Measurements from ENCODE around the gene DBN1. TPM values are rescaled to one million over a fixed set of nuclear protein-coding genes. Genes with fewer than 3 reads are reported as not detected.
A peak's percentile ranks its signal among the peaks of the same experiment; 100 is the strongest.

Gene DBN1
- total and polyA plus RNA-seq, 9 of the 15 experiments (the other 6 are each of a cell fraction or from before 2014, with no cell fraction given) = 0.25 to 87.2 (median 27.9) TPM

- WGBS (ENCODE audit: insufficient coverage, low coverage, missing lambda C conversion rate) = 96% methylated on average over 5 of the region's 8 CpGs
- in situ Hi-C loops (cut with MboI) = no loop called here
- POLR2A ChIA-PET = interaction anchor here (0.5 to 2.3 kb wide), 3 partner anchors 10 to 13 kb away, joined by 3 to 9 read pairs (median 5); no protein-coding TSS in a partner anchor
- TF ChIP-seq ETV6 (IDR thresholded peaks at IDR 0.05; ENCODE audit: borderline replicate concordance in 1 of 2, low read depth in 2 of 2, low read length in 1 of 2) (no peak), ETV6 (CRISPR knock-in tag; IDR thresholded peaks at IDR 0.05; ENCODE audit: borderline replicate concordance) (no peak), HIVEP1 (CRISPR knock-in tag; IDR thresholded peaks at IDR 0.05) (no peak), VEZF1 (CRISPR knock-in tag; IDR thresholded peaks at IDR 0.05) (no peak), RAD51 (IDR thresholded peaks at IDR 0.05; ENCODE audit: borderline replicate concordance, low read depth) (no peak), BRCA1 (IDR thresholded peaks at IDR 0.05) (no peak), BRCA1 (CRISPR knock-in tag; IDR thresholded peaks at IDR 0.05) (0 out of 2 replicates have a peak, but pooled peaks have one; percentile 17), EGR1 (conservative IDR thresholded peaks at IDR 0.05) (no peak), USF1 (CRISPR knock-in tag; IDR thresholded peaks at IDR 0.05) (0 out of 2 replicates have a peak, but pooled peaks have one; percentile 5), TAF1 (IDR thresholded peaks at IDR 0.05; ENCODE audit: control insufficient read depth, extremely low read depth, insufficient read depth, low read length, severe bottlenecking) (no peak), EP400 (IDR thresholded peaks at IDR 0.05) (no peak), STAT6 (CRISPR knock-in tag; IDR thresholded peaks at IDR 0.05) (no peak), POLR2AphosphoS5 (IDR thresholded peaks at IDR 0.05; ENCODE audit: control insufficient read depth, insufficient read depth, low read depth, low read length) (0 out of 2 replicates have a peak, but pooled peaks have one; percentile 25), RBM14 (IDR thresholded peaks at IDR 0.05; ENCODE audit: borderline replicate concordance, insufficient read depth, low read depth, low read length) (no peak), POLR2AphosphoS2 (IDR thresholded peaks at IDR 0.05; ENCODE audit: low read length) (no peak), PRPF4 (IDR thresholded peaks at IDR 0.05; ENCODE audit: insufficient read depth, low read depth, low read length, poor library complexity, severe bottlenecking) (no peak), PPARD (CRISPR knock-in tag; IDR thresholded peaks at IDR 0.05) (no peak)
Observed at GRCh38 chr5:177469750-177470525, 3.5 kb downstream of the DBN1 start.

More at GRCh38 chr5:177469750-177470525, 3.5 kb downstream of the DBN1 start:
- intact Hi-C loops (cut with micrococcal nuclease) = no loop called here
- no peak for FAIRE-seq
- Histone ChIP-seq H2AFZ (ENCODE audit: low read depth, low read length) (no peak overlapping the region), H3K4me3 (no peak overlapping the region), H4K20me1 (replicated peaks; ENCODE audit: control insufficient read depth, insufficient read depth, low read length) (no peaks in the 10 kb centered on the region; the same call in 1 of the 2 replicates), H3K9ac (ENCODE audit: insufficient read depth in 1 of 2, low read depth in 2 of 2, low read length in 2 of 2) (peak overlapping the region in 1 of 2 experiments; percentile 22; a peak in 2 of 4 replicates), H3K4me1 (replicated peaks in 1 of 2; ENCODE audit: control insufficient read depth in 2 of 2, insufficient read depth in 2 of 2, low read length in 2 of 2) (peaks cover 9 to 54% of the 10 kb centered on the region in 2 experiments), H3K9me3 (replicated peaks; ENCODE audit: control insufficient read depth, insufficient read depth, low read depth, low read length) (peaks cover 4% of the 10 kb centered on the region), H3K9me1 (ENCODE audit: control insufficient read depth, insufficient read depth, low read length) (no peaks in the 10 kb centered on the region), H3K79me2 (ENCODE audit: control insufficient read depth, insufficient read depth, low read length) (peaks cover 36% of the 10 kb centered on the region), H3K4me2 (ENCODE audit: insufficient read depth, low read length) (no peak overlapping the region), H3K36me3 (ENCODE audit: control insufficient read depth, insufficient read depth, low read length) (peaks cover 57% of the 10 kb centered on the region; the same call in 2 of the 3 replicates), H3K27ac (ENCODE audit: extremely low read depth, low read depth, low read length) (no peak overlapping the region), H3K27me3 (ENCODE audit: control insufficient read depth in 2 of 2, insufficient read depth in 2 of 2, low read length in 2 of 2) (no peaks in the 10 kb centered on the region)
- DNase-seq (ENCODE audit: extremely low read depth in 1 of 4, low spot score in 3 of 4) = no peak
- CTCF ChIA-PET (ENCODE audit: low intra/inter-chr PET ratio) = no interaction called here
- no peak for ATAC-seq
- BruUV-seq (replicated peaks) = no TSS peak

All from K562 (cell line).